OCI-LY3 (cell line): ENCODE measurements around the gene SMPD2.

Source experiments
- H2AFZ ChIP-seq: fragments of 200-600, 300-600 bp; shearing (Covaris generic); 2 replicates; pipeline ENCODE4 v1.6.0; 2014; ENCODE audit warnings: antibody characterized with exemption, low read depth, low read length
- H3K27ac ChIP-seq: fragments of 200-600, 300-600 bp; sonication (generic); 2 replicates; pipeline ENCODE4 v1.5.1; 2014; ENCODE audit warnings: mild to moderate bottlenecking, low read length, moderate library complexity, mixed read lengths
- H3K27me3 ChIP-seq: fragments of 200-600, 300-600 bp; sonication (generic); 2 replicates; pipeline ENCODE4 v1.6.1; 2014; ENCODE audit warnings: low read depth, low read length, mixed read lengths
- H3K36me3 ChIP-seq: fragments of 200-600, 300-600 bp; sonication (generic); replicated peaks from 2 replicates; pipeline ENCODE3; 2014; ENCODE audit warnings: low read depth, low read length, mixed read lengths
- H3K4me1 ChIP-seq: fragments of 300-600, 200-600 bp; sonication (generic); 2 replicates; pipeline ENCODE4 v1.6.1; 2014; ENCODE audit warnings: low read length, mixed read lengths
- H3K4me2 ChIP-seq: fragments of 200-600, 300-600 bp; sonication (generic); 2 replicates; pipeline ENCODE4 v1.6.1; 2014; ENCODE audit warnings: low read length, mixed read lengths
- H3K4me3 ChIP-seq: fragments of 300-600, 200-600 bp; sonication (generic); 2 replicates; pipeline ENCODE4 v1.5.1; 2014; ENCODE audit warnings: antibody characterized with exemption, mild to moderate bottlenecking, low read length, moderate library complexity
- H3K79me2 ChIP-seq: fragments of 300-600, 200-600 bp; shearing (Covaris generic); 2 replicates; pipeline ENCODE4 v1.6.1; 2014; ENCODE audit warnings: mild to moderate bottlenecking, low read length, mixed read lengths
- H3K9ac ChIP-seq: fragments of 300-600, 200-600 bp; shearing (Covaris generic); 2 replicates; pipeline ENCODE4 v1.6.0; 2014; ENCODE audit warnings: mild to moderate bottlenecking, low read length, moderate library complexity
- H3K9me3 ChIP-seq: fragments of 200-600, 300-600 bp; shearing (Covaris generic); 2 replicates; pipeline ENCODE4 v1.6.1; 2014; ENCODE audit warnings: low read length, mixed read lengths; ENCODE audit not compliant: insufficient read depth
- H4K20me1 ChIP-seq: fragments of 200-600, 300-600 bp; sonication (generic); 2 replicates; pipeline ENCODE4 v1.6.1; 2016; ENCODE audit warnings: low read length, mixed read lengths; ENCODE audit not compliant: insufficient read depth
- EZH2phosphoT487 ChIP-seq: fragments of 200-600 bp; shearing (Covaris generic); IDR thresholded peaks from 2 replicates; pipeline ENCODE4 v1.6.1; 2018; ENCODE audit warnings: antibody characterized with exemption, mixed run types, low read depth
- TF ChIP-seq, protein P1 (sequence below): fragments of 200-600, 300-600 bp; sonication (generic); IDR thresholded peaks from 2 replicates; pipeline ENCODE4 v1.5.1; 2014; ENCODE audit warnings: antibody characterized with exemption, low read length, low read depth

Gene SMPD2

DNA sequence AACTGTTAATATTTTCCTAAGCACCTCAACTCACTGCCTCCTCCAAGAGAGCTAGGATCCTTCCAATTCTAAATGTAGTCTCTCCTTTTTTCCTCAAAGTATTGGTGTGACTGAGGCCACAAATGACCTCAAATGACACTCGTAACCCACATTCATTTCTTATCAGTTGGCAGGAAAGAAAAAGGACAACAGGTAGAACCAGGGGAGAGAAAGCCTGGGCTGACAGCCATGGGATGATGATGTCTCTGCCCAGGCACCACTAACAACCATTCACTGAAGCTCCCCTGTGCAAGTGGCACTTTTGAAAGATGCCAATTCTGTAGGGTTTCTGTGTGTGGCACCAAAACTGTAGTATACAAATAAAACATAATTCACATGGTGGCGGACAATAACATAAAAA, 35.1 kb downstream of the SMPD2 start:
- Histone ChIP-seq H3K4me3 (no peak overlapping the region), H3K9ac (no peak overlapping the region), H3K27me3 (no peaks in the 10 kb centered on the region), H4K20me1 (peaks cover 32% of the 10 kb centered on the region), H3K9me3 (no peaks in the 10 kb centered on the region), H2AFZ (no peak overlapping the region), H3K36me3 (peaks cover 61% of the 10 kb centered on the region), H3K4me2 (no peak overlapping the region), H3K4me1 (peaks cover 41% of the 10 kb centered on the region), H3K27ac (no peak overlapping the region), H3K79me2 (peaks cover 82% of the 10 kb centered on the region)
- TF ChIP-seq, protein P1, sequence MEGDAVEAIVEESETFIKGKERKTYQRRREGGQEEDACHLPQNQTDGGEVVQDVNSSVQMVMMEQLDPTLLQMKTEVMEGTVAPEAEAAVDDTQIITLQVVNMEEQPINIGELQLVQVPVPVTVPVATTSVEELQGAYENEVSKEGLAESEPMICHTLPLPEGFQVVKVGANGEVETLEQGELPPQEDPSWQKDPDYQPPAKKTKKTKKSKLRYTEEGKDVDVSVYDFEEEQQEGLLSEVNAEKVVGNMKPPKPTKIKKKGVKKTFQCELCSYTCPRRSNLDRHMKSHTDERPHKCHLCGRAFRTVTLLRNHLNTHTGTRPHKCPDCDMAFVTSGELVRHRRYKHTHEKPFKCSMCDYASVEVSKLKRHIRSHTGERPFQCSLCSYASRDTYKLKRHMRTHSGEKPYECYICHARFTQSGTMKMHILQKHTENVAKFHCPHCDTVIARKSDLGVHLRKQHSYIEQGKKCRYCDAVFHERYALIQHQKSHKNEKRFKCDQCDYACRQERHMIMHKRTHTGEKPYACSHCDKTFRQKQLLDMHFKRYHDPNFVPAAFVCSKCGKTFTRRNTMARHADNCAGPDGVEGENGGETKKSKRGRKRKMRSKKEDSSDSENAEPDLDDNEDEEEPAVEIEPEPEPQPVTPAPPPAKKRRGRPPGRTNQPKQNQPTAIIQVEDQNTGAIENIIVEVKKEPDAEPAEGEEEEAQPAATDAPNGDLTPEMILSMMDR, result no peak
- TF ChIP-seq EZH2phosphoT487, result no peak

DNA sequence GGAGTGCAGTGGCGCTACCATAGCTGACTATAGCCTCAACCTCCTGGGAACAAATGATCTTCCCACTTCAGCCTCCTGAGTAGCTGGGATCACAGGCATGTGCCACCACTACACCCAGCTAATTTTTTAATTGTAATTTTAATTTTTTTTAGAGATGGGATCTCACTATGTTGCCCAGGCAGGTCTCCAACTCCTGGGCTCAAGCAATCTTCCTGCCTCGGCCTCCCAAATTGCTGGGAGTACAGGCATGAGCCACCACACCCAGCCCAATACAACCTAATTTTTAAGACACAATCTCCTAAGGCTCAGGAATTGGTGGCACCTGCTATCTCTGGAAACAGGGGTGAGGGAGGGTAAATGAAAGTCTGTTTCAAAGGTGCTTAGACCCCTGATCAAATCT, 36.7 kb downstream of the SMPD2 start:
- Histone ChIP-seq H3K36me3 (peaks cover 61% of the 10 kb centered on the region), H3K27me3 (no peaks in the 10 kb centered on the region), H3K9ac (no peak overlapping the region), H4K20me1 (peaks cover 26% of the 10 kb centered on the region), H3K79me2 (peaks cover 83% of the 10 kb centered on the region), H3K27ac (no peak overlapping the region), H2AFZ (no peak overlapping the region), H3K4me3 (no peak overlapping the region), H3K9me3 (no peaks in the 10 kb centered on the region), H3K4me1 (peaks cover 46% of the 10 kb centered on the region), H3K4me2 (0 out of 2 replicates have a peak overlapping the region, but pooled peaks have one; percentile 67)
- no peak for TF ChIP-seq EZH2phosphoT487
- TF ChIP-seq, protein P1, result no peak

DNA sequence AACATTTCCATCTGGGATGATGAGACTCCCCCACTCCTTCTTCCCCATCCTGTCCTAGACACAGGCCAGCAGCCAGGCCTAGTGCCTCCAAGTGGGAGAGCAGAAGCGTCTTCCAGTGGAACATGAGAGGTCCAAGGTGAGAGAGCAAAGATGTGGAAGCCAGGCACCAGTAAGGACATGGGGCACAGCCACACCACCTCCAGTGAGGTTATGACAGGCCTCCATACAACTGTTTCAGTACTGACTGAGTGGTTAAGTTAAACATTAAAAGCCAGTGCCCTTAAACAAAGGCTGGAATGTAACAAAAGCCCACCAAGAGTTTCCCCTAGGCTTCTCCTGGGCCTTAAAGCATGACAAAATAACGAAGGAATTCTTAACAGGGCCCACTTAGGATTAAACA, 37.2 kb downstream of the SMPD2 start:
- no peaks in the 10 kb centered on the region for H3K9me3 ChIP-seq
- no peak overlapping the region for H3K27ac ChIP-seq
- TF ChIP-seq, protein P1, result no peak
- TF ChIP-seq EZH2phosphoT487, result no peak
- peaks cover 57% of the 10 kb centered on the region for H3K36me3 ChIP-seq
- no peak overlapping the region for H3K9ac ChIP-seq
- H4K20me1 ChIP-seq, result peaks cover 20% of the 10 kb centered on the region
- H2AFZ ChIP-seq, result no peak overlapping the region
- H3K4me3 ChIP-seq, result no peak overlapping the region
- peak overlapping the region; percentile 67 for H3K4me2 ChIP-seq
- H3K27me3 ChIP-seq, result no peaks in the 10 kb centered on the region
- peaks cover 83% of the 10 kb centered on the region for H3K79me2 ChIP-seq
- H3K4me1 ChIP-seq, result peaks cover 41% of the 10 kb centered on the region

DNA sequence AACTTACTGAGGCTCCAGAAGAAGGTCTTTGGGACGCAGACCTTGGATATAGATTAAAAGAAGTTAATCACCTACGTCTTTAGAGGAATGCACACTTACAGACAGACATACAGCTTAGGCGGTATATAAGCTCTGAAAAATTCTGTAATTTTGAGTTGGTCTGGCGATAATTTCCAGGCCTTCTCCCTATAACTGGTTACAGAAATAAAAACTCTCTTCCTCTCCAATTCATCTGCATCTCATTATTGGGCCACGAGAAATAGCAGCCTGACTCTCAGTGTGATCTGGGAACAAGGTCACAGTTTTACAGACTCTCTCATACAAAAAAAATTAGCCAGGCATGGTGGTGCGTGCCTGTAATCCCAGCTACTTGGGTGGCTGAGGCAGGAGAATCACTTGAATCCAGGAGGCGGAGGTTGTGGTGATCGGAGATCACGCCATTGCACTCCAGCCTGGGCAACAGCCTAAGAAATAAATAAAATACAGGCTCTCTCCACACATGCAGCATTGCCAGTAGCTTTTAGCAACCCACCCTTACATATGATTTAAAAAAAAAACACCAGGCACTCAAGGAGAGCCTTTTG, 37.8 kb downstream of the SMPD2 start:
- no peak overlapping the region for H2AFZ ChIP-seq
- no peaks in the 10 kb centered on the region for H3K9me3 ChIP-seq
- peaks cover 35% of the 10 kb centered on the region for H3K4me1 ChIP-seq
- peak overlapping the region; percentile 67 for H3K4me2 ChIP-seq
- 0 out of 2 replicates have a peak overlapping the region, but pooled peaks have one; percentile 59 for H3K4me3 ChIP-seq
- no peak overlapping the region for H3K27ac ChIP-seq
- H3K9ac ChIP-seq, result no peak overlapping the region
- H3K79me2 ChIP-seq, result peaks cover 79% of the 10 kb centered on the region
- H3K36me3 ChIP-seq, result peaks cover 55% of the 10 kb centered on the region
- TF ChIP-seq, protein P1, result no peak
- TF ChIP-seq EZH2phosphoT487, result no peak
- peaks cover 19% of the 10 kb centered on the region for H4K20me1 ChIP-seq
- H3K27me3 ChIP-seq, result no peaks in the 10 kb centered on the region
